NCI-H2081 (cell line): ENCODE measurements around the gene KCNQ1.

Experiments
- DNase-seq, 2 experiments: peaks; one replicate each; lab custom pipeline; 2025; lab: John Stamatoyannopoulos, UW

The KCNQ1 gene

DNA sequence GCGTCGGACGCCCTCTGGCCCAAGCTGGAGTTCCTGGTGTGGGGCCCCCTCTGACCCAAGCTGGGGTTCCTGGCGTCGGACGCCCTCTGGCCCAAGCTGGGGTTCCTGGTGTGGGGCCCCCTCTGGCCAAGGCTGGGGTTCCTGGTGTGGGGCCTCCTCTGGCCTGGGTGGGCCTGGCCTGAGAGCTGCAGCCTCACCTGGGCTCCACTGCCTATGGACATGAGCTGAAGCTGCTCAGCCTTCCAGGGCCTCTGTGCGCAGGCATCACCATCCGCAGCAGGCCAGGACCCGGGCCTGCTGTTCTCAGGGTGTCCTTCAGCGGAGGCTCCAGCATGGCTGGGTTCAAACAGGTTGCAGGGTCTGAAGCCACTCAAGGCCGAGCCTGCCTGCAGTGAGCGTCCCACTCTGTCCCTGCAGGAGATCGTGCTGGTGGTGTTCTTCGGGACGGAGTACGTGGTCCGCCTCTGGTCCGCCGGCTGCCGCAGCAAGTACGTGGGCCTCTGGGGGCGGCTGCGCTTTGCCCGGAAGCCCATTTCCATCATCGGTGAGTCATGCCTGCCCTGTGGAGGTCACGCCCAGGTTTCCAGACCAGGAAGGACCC is 125.5 kb downstream of the KCNQ1 start:
- no peak for DNase-seq

GRCh38 chr11:2570841-2571597 is 126.2 kb downstream of the KCNQ1 start:
- no peak for DNase-seq

DNA sequence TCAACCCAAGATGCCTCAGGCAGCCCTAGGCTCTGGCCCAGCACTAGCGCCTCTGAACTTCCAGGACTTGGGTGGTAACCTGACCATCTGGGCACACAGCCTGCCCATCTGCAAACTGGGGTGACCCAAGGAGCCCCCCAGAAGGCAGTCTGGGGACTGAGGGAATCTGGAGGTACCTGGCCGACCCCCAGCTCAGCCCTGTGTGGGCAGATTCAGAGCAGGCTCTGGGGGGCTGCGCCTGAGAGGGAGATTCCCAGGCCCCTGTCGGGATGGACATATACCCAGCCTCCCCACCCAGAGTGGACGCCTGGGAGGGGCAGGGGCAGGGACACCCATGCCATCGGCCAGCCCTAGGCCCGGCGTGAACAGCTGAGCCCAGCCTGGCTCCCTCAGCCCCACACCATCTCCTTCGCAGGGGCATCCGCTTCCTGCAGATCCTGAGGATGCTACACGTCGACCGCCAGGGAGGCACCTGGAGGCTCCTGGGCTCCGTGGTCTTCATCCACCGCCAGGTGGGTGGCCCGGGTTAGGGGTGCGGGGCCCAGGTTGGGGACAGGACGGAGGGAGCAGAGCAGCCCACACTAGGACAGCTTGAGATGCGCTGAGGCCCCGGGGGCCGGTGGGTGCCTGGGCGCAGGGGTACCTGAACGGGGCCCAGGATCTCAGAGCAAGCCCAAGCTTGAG is 126.9 kb downstream of the KCNQ1 start:
- DNase-seq: no peak

DNA sequence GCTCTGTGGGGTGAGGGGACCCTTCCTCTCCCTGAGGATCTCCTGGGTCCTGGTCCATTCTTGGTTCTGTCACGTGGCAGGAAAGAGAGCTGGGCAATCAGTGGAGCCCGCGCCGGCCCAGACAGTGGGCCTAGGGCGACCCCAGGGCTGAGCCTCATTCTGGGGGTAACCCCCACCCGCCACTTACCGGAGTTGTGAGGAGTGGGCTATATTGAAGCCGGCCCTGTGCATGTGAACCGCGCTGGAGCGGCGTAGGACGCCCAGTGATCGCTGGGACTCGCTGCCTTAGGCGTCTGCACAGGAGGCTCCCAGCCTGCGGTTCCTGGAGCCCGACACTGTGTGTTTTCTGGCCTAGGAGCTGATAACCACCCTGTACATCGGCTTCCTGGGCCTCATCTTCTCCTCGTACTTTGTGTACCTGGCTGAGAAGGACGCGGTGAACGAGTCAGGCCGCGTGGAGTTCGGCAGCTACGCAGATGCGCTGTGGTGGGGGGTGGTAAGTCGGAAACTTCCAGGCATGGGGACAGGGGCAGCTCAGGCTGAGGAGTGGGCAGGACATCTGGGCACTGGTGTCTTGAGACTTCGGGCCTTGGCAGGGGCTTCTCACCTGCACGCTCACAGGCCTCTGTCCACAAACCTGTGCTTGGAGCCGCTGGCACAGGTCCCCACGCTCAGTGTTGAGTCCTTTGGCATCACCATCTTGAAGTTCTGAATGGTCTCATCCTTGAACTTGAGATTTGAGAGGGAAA is 127.9 kb downstream of the KCNQ1 start:
- DNase-seq: no peak

DNA sequence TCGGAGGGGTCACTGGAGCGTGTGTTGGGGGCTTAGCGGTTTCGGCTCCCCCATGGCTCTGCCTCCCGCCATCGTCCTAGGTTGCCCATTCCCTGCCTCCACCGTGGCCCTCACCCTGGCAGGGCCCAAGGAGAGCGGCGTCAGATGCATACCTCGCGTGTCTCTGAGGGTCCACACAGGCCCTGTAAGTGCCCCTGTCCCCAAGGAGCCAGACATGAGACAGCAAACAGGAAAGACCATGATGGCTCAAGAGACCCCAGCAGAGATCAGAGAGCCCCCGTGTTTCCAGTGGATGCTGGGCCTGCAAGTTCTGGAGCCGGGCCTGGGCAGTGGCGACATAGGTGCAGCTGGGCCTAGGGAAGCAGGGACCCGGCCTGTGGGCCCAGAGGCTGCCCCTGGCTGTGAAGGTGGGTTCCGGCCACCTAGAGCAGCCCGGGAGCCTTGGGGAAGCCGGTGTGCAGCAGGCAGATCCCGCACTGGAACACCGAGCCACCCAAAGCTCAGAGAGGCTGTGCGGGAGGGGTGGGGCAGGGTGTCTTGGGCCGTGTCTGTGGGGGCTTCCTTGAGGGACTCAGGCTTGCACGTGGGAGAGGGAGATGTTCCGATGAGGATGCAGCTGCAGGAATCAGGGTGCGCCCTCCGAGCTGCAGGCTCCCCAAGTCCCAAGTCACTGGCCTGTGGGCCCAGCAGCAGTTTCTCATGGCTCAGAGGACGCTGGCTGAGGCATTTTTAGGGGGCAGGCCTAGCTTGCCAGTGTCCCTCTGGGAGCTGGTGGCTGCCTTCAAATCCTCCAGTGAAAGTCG is 128.6 kb downstream of the KCNQ1 start:
- no peak for DNase-seq

- DNase-seq: no peak
These were observed 129.3 kb downstream of the KCNQ1 start for GRCh38 chr11:2574043-2574552.

- no peak for DNase-seq
These were observed 130.0 kb downstream of the KCNQ1 start for GRCh38 chr11:2574553-2575535.

GRCh38 chr11:2575591-2576051 is 130.8 kb downstream of the KCNQ1 start:
- no peak for DNase-seq

- DNase-seq: no peak
These were observed 131.3 kb downstream of the KCNQ1 start for GRCh38 chr11:2576111-2576510.

DNA sequence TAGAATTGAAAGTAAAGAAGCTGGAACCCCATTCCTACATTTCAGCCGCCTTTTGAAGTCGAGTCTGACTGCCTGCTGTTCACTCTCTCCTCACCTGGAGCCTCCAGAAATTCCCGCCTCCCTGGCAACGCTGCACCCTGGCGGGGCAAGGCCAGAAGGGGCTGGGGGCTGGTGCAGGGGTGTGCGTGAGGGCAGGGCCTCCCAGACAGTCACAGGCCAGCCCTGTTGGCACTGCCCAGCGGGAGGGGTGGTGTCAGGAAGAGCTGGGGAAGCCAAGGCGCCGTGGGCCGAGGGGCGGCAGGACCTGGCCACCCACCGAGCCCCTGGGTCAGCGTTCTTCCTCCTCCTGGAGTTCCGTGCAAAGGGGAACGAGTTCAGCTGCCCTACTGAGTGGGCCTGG is 131.7 kb downstream of the KCNQ1 start:
- DNase-seq: no peak

- DNase-seq: no peak
These were observed 132.5 kb downstream of the KCNQ1 start for GRCh38 chr11:2577031-2577990.

DNA sequence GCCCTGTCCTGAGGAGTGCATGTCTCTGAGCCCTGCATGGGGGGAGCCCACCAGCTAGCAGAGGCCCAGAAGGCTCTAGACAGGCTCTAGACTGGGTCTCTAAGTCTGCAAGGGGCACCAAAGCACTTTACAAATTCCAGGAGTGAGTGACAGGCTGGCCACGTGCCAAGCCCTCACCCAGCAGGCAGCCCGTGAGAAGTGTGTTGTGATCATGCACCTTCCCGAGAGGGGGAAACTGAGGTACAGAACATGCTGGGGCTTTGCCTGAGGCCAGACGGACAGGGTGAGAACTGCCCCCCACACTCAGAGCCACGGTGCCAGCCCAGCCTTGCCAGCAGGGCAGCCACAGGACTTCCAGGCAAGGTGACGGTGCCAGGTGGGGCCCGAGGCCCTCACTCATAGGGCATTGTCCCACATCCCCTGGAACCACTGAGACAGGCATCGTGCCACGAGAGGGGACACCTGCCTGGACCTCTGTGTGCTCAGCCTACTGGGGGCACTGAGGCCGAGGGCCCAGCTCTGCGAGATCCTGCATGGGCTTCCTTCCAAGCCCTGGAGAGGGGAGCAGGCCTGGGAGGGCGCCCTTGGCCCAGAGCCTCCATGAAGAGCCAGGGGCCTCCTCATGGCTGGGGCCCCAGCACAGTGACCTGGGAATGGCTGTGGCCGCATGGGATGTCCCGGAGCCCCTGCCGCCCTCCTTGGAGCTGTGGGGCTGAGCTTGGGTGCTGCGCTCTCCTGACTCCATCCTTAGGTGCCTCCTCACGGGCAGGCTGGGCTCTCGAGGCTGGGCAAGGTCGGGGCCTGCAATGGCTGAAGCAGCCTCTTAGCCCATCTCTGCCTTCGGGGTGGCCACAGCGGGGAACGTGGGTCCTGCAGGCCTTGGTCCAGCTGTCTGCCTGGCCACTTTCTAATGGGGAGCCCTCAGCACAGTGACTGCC is 133.5 kb downstream of the KCNQ1 start:
- no peak for DNase-seq

DNA sequence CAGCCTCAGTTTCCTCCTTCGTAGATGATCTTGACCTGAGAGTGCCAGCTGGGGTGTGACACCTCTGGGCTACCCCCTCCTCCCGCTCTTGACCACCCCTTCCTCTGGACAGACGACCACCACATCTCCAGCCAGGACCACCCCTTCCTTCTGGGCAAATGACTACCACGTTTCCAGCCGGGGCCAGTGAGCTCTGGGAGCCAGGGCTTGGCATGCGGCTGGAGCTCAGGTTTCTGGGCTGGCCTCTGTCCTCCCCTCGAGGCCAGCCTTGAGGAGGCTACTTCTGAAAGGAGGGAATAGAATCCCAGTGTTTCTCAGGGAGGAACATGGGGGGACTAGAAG is 134.1 kb downstream of the KCNQ1 start:
- no peak for DNase-seq

DNA sequence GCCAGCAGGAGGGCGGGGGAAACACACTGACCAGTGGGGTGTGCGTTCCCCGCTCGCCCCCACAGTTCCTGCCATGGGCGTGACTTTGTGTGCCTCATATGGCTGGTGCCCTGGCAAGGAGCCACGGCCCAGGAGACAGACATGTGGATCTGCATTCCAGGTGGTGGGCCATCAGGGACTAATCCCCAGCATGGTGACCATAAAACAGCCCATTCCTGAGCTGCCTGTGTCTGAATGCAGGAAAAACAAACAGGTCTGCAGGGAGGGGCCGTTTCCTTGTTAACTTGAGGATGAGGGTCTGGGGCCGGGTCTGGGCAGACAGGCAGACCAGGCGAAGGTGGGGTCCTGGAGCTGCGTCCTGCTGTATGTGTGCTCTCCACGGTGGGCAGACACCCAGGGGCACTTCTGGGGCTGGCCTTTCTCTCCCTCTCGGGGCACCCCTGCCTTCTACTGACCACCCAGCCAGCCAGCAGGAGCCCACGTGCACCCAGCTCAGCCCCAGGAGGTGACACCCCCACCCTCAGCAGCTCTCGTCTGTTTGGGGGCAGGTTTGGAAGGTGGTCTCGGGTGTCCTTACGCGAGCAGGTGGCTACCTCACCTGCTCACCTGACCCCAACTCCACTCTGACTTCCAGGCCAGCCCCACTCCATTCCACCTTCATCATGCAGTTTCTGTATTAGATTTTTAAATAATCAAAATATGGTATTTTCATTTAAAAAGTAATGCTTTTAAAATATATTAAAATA is 134.7 kb downstream of the KCNQ1 start:
- no peak for DNase-seq

GRCh38 chr11:2580061-2580421 is 135.2 kb downstream of the KCNQ1 start:
- DNase-seq: no peak

- DNase-seq: no peak
These were observed 135.8 kb downstream of the KCNQ1 start for GRCh38 chr11:2580571-2581001.
